ENCODE measurements around the gene SVOP. TPM values are rescaled to one million over a fixed set of nuclear protein-coding genes. Genes with fewer than 3 reads are reported as not detected.
"Not testable (repeated sequence)": the region's sequence is repeated elsewhere in the genome, so short reads cannot be mapped to it uniquely, and the experiment has no call there.

Gene SVOP
- polyA plus RNA-seq, 3 donors from 2014 or later, result not detected

GRCh38 chr12:108865169-108865568, 155.7 kb downstream of the SVOP start:
- H3K27me3 Mint-ChIP-seq (ENCODE audit: low read depth in 3 of 3), result peaks cover 0 to 3% (median 0%) of the 10 kb centered on the region in 3 donors
- no peak overlapping the region for H3K4me3 Mint-ChIP-seq
- H3K9me3 Mint-ChIP-seq, result peaks cover 0 to 2% (median 0%) of the 10 kb centered on the region in 6 donors
- peaks cover 0 to 10% of the 10 kb centered on the region in 2 donors for H3K4me1 Mint-ChIP-seq
- H3K36me3 Mint-ChIP-seq, result peaks cover 0 to 3% (median 0%) of the 10 kb centered on the region in 3 donors
- H3K27ac Mint-ChIP-seq, result no peak overlapping the region
- DNase-seq, result no peak

- H3K27ac Mint-ChIP-seq, result peak overlapping the region in 1 of 6 donors; percentile 43
- DNase-seq, result no peak
- peaks cover 8 to 16% (median 8%) of the 10 kb centered on the region in 3 donors for H3K27me3 Mint-ChIP-seq (ENCODE audit: low read depth in 3 of 3)
- H3K36me3 Mint-ChIP-seq, result peaks cover 0 to 3% (median 0%) of the 10 kb centered on the region in 3 donors
- H3K4me1 Mint-ChIP-seq, result peaks cover 16 to 29% of the 10 kb centered on the region in 2 donors
- H3K4me3 Mint-ChIP-seq, result peak overlapping the region in 1 of 5 donors; percentile 38
- H3K9me3 Mint-ChIP-seq, result peaks cover 0 to 2% (median 0%) of the 10 kb centered on the region in 6 donors
Observed at GRCh38 chr12:108862588-108862959, 158.3 kb downstream of the SVOP start.

DNA sequence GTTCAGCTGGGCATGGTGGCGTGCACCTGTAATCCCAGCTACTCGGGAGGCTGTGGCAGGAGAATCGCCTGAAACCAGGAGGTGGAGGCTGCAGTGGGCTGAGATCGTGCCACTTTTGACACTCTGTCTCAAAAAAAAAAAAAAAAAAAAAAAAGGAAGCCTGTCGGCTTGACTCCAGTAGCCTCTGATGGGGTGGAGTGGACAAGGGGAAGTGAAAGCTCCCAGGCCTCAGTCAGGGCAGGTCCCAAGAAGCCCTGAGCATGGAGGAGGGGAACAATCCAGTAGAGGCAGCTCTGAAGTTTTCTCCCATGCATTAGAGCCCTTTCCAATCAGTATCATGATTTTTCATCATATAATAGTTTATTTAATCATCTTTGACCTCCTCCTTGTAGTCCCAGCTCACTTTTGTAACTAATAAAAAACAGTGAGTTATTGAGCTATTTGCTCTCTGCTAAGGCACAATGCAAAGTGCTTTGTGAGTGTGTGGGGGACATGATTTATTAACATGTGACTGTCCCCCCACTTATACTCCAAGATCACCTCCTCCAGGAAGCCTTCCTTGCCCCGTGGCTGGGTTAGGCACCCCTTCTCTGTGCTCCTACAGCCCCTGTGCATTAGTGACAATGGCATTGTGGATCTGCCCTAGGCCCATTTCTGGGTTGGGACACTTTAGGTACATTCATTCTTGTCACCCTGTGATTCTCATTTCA, 158.8 kb downstream of the SVOP start:
- DNase-seq, result no peak
- H3K4me3 Mint-ChIP-seq, result peak overlapping the region in 1 of 5 donors; percentile 38
- H3K27ac Mint-ChIP-seq, result peak overlapping the region in 1 of 6 donors; percentile 43
- peaks cover 8 to 17% (median 9%) of the 10 kb centered on the region in 3 donors for H3K27me3 Mint-ChIP-seq (ENCODE audit: low read depth in 3 of 3)
- peaks cover 16 to 29% of the 10 kb centered on the region in 2 donors for H3K4me1 Mint-ChIP-seq
- H3K36me3 Mint-ChIP-seq, result peaks cover 0 to 3% (median 0%) of the 10 kb centered on the region in 3 donors
- H3K9me3 Mint-ChIP-seq, result peaks cover 0 to 2% (median 0%) of the 10 kb centered on the region in 6 donors

DNA sequence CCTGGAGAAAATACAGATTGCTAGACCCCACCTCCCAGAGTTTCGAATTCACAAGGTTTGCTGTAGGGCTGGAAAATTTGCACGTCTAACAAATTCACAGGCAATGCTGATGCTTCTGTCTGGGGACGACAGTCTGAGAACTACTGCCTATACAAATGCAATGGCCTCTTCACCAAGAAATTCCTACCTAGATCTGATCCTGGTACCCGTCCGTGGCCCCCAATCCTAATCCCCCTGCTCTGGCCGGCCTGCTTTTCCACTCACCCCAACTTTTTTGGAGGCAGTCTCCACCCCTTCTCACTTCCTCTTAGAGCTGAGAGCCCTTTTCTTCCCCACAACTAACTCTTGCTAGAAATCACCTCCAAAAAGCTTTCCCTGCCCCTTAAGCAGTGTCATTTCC, 160.4 kb downstream of the SVOP start:
- Mint-ChIP-seq H3K4me3 (peak overlapping the region in 1 of 5 donors; percentile 17), H3K9me3 (peaks cover 0 to 2% (median 0%) of the 10 kb centered on the region in 6 donors)

DNA sequence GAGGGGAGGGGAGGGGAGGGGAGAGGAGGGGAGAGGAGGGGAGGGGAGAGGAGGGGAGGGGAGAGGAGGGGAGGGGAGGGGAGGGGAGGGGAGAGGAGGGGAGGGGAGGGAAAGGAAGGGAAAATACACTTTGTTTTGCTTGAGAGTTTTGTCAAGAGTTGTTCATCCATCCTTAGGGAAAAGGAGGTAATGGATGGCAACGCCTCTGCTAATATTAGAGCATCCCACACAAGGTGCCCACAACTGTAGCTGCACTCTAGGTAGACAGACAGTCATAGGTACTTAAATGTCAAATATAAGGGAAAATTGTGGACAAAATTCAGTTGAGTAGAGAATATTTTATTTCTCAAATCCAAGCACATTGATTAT, 161.0 kb downstream of the SVOP start:
- no peak overlapping the region for H3K27ac Mint-ChIP-seq
- peaks cover 0 to 7% (median 0%) of the 10 kb centered on the region in 3 donors for H3K36me3 Mint-ChIP-seq
- H3K4me3 Mint-ChIP-seq, result no peak overlapping the region
- H3K9me3 Mint-ChIP-seq, result peaks cover 0 to 2% (median 0%) of the 10 kb centered on the region in 6 donors
- peaks cover 37 to 50% of the 10 kb centered on the region in 2 donors for H3K4me1 Mint-ChIP-seq
- no peak for DNase-seq
- H3K27me3 Mint-ChIP-seq (ENCODE audit: low read depth in 3 of 3), result peaks cover 18 to 27% (median 22%) of the 10 kb centered on the region in 3 donors

More for the DNA sequence above, 160.4 kb downstream of the SVOP start:
- Mint-ChIP-seq H3K27ac (peak overlapping the region in 1 of 6 donors; percentile 71), H3K4me1 (peaks cover 32 to 45% of the 10 kb centered on the region in 2 donors), H3K36me3 (peaks cover 0 to 5% (median 0%) of the 10 kb centered on the region in 3 donors), H3K27me3 (ENCODE audit: low read depth in 3 of 3) (peaks cover 18 to 27% (median 22%) of the 10 kb centered on the region in 3 donors)
- DNase-seq, result no peak

DNA sequence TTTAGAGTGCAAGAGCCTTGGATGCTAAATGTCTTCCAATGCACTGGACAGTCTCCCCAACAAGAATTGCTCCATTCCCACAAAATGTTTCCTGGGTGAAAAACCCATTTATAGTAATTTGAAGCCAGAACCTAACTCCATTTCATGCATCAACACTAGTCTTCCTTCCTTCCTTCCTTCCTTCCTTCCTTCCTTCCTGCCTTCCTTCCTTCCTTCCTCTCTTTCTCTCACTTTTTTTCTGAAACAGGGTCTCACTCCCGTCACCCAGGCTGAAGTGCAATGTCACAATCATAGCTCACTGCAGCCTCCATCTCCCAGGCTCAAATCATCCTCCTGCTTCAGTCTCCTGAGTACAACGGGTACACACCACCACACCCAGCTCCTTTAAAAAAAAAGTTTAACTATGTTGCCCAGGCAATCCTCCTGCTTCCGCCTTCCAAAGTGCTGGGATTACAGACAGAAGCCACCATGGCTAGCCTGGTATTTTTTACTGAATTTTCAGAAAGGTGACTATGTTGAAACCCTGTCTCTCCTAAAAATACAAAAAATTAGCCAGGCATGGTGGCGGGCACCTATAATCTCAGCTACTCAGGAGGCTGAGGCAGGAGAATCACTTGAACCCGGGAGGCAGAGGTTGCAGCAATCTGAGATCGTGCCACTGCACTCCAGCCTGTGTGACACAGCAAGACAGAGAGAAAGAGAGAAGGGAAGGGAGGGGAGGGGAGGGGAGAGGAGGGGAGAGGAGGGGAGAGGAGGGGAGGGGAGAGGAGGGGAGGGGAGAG, 161.5 kb downstream of the SVOP start:
- Mint-ChIP-seq H3K4me1 (peaks cover 43 to 54% of the 10 kb centered on the region in 2 donors), H3K27ac (peak overlapping the region in 5 of 6 donors; percentile 63 to 93 (median 84)), H3K27me3 (ENCODE audit: low read depth in 3 of 3) (peaks cover 18 to 27% (median 22%) of the 10 kb centered on the region in 3 donors), H3K4me3 (peak overlapping the region; percentile 84 to 90 (median 88))
- not testable (repeated sequence) for H3K36me3 Mint-ChIP-seq, H3K9me3 Mint-ChIP-seq, DNase-seq

DNA sequence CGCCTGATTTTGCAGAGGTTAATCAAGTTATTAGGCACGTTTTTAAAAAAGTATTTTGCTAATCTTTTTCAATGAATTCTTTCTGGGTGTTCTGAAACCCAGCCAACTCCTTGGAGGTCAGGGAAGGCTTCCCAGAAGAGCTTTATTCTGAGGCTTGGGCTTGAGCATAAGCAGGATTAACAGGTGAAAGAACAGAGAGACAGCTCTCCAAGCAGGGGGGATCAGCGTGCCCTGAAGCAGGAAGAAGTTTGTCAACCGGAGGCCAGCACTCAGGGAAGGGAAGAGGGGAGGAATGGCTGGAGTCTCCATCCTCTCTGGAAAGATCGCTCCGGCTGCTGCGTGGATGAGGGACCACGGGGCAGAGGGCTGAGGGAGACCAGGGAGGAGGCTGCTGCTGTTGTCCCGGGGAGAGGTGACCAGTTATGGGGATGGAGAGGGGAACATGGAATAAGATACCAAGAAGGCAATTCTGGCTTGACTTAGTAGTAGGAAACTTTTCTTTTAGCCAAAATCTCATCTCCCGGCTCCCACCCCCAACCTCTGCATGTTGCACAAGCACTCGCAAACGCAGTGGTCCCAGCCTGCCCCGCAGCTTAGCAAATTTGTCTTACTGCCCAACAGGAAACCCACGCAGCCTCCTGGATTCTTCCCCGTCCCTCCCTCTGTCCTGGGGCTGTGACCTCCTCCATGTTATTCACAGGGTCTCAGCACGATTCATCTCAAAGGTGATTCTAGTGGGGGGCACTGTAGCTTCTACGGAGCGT, 162.4 kb downstream of the SVOP start:
- DNase-seq, result no peak
- H3K4me1 Mint-ChIP-seq, result peaks cover 51 to 60% of the 10 kb centered on the region in 2 donors
- peak overlapping the region; percentile 84 to 90 (median 88) for H3K4me3 Mint-ChIP-seq
- peaks cover 18 to 33% (median 22%) of the 10 kb centered on the region in 3 donors for H3K27me3 Mint-ChIP-seq (ENCODE audit: low read depth in 3 of 3)
- peaks cover 4 to 8% (median 7%) of the 10 kb centered on the region in 3 donors for H3K36me3 Mint-ChIP-seq
- peak overlapping the region; percentile 84 to 93 (median 89) for H3K27ac Mint-ChIP-seq
- H3K9me3 Mint-ChIP-seq, result peaks cover 0 to 2% (median 0%) of the 10 kb centered on the region in 6 donors

Other genes starting within 250 kb of the SVOP start
- 10 to 100 TPM in 2 of 3 donors, under 1 TPM in 1; 0.66 to 34.9 (median 11.9) TPM for gene SSH1, start 163.5 kb downstream of the SVOP start, polyA plus RNA-seq
- not detected for gene DAO, start 141.0 kb downstream of the SVOP start, polyA plus RNA-seq
- 10 to 100 TPM; 10.2 to 17.5 (median 12.8) TPM for gene USP30, start 31.5 kb upstream of the SVOP start, polyA plus RNA-seq
- gene ALKBH2, start 72.4 kb upstream of the SVOP start, polyA plus RNA-seq, result 10 to 100 TPM in 1 of 3 donors, 1 to 10 TPM in 2; 6.2 to 11.6 (median 9.2) TPM
- 10 to 100 TPM; 30.2 to 42.3 (median 36.2) TPM for gene UNG, start 76.5 kb upstream of the SVOP start, polyA plus RNA-seq
- gene ACACB, start 95.5 kb upstream of the SVOP start, polyA plus RNA-seq, result 1 to 10 TPM in 2 of 3 donors, not detected in 1; 1.2 to 2.1 TPM